GM12892 (cell line): ENCODE measurements around the gene NRXN3.

Experiments used
- POLR2A ChIP-seq: IDR thresholded peaks from 2 replicates; pipeline ENCODE4 v1.6.1; 2011; ENCODE audit warnings: low read depth, low read length, control low read depth
- TAF1 ChIP-seq: IDR thresholded peaks from 2 replicates; pipeline ENCODE4 v1.6.1; 2011; ENCODE audit warnings: low read depth, mild to moderate bottlenecking, control low read depth, low read length, borderline replicate concordance

DNA sequence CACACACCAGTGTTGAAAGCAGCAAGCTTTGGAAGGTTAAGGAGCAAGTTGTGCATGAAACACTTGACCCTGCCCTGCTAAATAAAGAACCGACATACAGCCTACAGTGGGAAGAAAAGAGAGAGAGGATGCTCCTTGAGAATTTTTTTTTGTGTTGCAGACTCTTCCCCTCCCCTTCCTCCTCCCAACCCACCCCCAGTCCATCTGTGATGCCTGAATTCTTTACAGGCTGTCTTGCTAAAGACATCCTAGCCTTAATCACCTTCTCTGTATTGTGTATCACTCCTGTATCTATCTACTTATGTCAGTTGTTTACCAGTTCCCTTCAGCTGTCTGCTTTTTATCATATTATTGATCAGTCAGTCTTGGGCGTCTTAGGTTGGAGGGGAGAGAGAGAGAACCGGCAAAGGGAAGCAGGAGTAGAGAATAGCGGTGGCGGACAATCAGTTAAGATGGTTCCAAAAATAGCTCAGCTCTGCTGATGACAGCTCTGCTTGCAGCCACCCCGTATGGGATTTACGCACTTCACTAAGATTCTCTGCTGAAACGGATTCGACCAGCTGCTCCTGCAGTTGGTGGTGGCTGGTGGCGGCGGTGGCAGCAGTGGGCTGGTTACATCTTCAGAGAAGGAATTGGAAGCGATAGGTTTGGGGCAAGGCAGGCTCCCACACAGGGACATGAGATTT is 664.7 kb downstream of the NRXN3 start:
- TF ChIP-seq POLR2A, result no peak
- TF ChIP-seq TAF1, result no peak
